ENCODE results near the gene TEKT5. TPM values are rescaled to one million over a fixed set of nuclear protein-coding genes. Genes with fewer than 3 reads are reported as not detected.
"Not testable (repeated sequence)": the region's sequence is repeated elsewhere in the genome, so short reads cannot be mapped to it uniquely, and the experiment has no call there.

TEKT5 gene
- total RNA-seq, 1 experiment from 2014 or later, result not detected

DNA sequence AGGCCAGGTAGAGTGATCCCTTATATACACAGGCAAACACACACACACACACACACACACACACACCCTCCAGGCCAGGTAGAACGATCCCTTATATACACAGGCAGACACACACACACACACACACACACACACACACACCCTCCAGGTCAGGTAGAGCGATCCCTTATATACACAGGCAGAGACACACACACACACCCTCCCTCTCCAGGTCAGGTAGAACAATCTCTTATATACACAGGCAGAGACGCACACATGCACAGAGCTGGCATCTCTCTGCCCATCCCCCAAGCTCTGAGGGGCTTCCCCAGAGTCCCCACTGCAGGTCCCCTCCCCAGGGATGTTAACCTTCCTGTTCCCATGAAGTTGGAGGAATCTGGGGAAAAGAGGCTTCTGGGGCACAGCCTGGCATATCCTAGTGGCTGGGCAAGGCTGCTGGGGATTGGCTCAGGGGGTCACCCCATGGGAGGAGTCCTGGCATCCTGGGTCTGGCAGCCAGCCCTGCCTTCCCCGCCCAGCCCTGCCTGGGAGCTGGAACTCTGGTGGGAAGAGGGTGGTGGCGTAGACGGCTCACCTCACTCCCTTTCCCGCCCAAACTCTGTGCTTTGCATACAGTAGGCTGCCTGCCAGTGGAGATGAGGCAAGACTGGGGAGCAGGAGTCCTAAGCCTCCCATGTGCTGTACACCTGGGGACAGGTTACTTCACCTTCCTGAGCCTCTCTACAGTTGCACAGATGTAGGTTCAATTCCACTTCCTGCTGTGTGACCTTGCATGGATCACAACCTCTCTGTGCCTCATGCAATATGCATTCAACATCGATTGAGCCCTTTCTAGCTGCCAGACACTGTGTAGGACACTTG is 41.8 kb downstream of the TEKT5 start:
- Histone ChIP-seq H3K27me3 (replicated peaks; ENCODE audit: insufficient read depth, low read depth, low read length, poor library complexity) (no peaks in the 10 kb centered on the region), H3K4me3 (ENCODE audit: low read depth, low read length, poor library complexity, severe bottlenecking) (peak overlapping the region; percentile 13), H3K36me3 (ENCODE audit: insufficient read depth, low read length, poor library complexity, severe bottlenecking) (no peaks in the 10 kb centered on the region), H3K4me1 (ENCODE audit: insufficient read depth, low read length, poor library complexity, severe bottlenecking) (peaks cover 24% of the 10 kb centered on the region), H3K9me3 (ENCODE audit: low read depth, low read length, poor library complexity, severe bottlenecking) (no peaks in the 10 kb centered on the region), H3K27ac (ENCODE audit: low read depth, low read length, poor library complexity, severe bottlenecking) (peak overlapping the region; percentile 18)
- DNase-seq (ENCODE audit: low spot score), result peak; percentile 72
- CTCF ChIA-PET, result no interaction called here
- intact Hi-C loops (cut with micrococcal nuclease; ENCODE audit: unreplicated experiment), result no loop called here
- BruUV-seq (replicated peaks), result no TSS peak
- POLR2A ChIA-PET (ENCODE audit: low non-redundant PET), result no interaction called here
- TF ChIP-seq EZH2 (IDR thresholded peaks at IDR 0.05; ENCODE audit: borderline replicate concordance, low read depth, low read length, poor library complexity, severe bottlenecking), result no peak
- TF ChIP-seq, protein P1, sequence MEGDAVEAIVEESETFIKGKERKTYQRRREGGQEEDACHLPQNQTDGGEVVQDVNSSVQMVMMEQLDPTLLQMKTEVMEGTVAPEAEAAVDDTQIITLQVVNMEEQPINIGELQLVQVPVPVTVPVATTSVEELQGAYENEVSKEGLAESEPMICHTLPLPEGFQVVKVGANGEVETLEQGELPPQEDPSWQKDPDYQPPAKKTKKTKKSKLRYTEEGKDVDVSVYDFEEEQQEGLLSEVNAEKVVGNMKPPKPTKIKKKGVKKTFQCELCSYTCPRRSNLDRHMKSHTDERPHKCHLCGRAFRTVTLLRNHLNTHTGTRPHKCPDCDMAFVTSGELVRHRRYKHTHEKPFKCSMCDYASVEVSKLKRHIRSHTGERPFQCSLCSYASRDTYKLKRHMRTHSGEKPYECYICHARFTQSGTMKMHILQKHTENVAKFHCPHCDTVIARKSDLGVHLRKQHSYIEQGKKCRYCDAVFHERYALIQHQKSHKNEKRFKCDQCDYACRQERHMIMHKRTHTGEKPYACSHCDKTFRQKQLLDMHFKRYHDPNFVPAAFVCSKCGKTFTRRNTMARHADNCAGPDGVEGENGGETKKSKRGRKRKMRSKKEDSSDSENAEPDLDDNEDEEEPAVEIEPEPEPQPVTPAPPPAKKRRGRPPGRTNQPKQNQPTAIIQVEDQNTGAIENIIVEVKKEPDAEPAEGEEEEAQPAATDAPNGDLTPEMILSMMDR (conservative IDR thresholded peaks at IDR 0.05; ENCODE audit: low read depth, low read length), result no peak

DNA sequence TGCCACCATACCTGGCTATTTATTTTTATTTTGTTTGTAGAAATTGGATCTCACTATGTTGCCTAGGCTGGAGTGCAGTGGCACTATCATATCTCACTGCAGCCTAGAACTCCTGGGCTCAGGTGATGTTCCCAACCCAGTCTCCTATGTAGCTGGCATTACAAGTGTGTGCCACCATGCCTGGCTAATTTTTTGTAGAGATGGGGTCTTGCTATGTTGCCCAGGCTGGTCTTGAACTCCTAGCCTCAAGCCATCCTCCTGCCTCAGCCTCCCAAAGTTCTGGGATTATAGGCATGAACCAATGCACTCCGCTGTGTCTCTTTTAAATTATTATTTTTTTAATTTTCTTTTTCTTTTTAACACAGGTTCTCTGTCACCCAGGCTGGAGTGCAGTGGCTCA is 45.6 kb downstream of the TEKT5 start:
- DNase-seq (ENCODE audit: low spot score); H3K27ac ChIP-seq (ENCODE audit: low read depth, low read length, poor library complexity, severe bottlenecking); POLR2A ChIA-PET (ENCODE audit: low non-redundant PET); H3K4me3 ChIP-seq (ENCODE audit: low read depth, low read length, poor library complexity, severe bottlenecking); H3K9me3 ChIP-seq (ENCODE audit: low read depth, low read length, poor library complexity, severe bottlenecking); H3K27me3 ChIP-seq (replicated peaks; ENCODE audit: insufficient read depth, low read depth, low read length, poor library complexity); CTCF ChIA-PET; H3K36me3 ChIP-seq (ENCODE audit: insufficient read depth, low read length, poor library complexity, severe bottlenecking); BruUV-seq (replicated peaks); intact Hi-C loops (cut with micrococcal nuclease; ENCODE audit: unreplicated experiment): not testable (repeated sequence)
- H3K4me1 ChIP-seq (ENCODE audit: insufficient read depth, low read length, poor library complexity, severe bottlenecking), result peaks cover 24% of the 10 kb centered on the region

DNA sequence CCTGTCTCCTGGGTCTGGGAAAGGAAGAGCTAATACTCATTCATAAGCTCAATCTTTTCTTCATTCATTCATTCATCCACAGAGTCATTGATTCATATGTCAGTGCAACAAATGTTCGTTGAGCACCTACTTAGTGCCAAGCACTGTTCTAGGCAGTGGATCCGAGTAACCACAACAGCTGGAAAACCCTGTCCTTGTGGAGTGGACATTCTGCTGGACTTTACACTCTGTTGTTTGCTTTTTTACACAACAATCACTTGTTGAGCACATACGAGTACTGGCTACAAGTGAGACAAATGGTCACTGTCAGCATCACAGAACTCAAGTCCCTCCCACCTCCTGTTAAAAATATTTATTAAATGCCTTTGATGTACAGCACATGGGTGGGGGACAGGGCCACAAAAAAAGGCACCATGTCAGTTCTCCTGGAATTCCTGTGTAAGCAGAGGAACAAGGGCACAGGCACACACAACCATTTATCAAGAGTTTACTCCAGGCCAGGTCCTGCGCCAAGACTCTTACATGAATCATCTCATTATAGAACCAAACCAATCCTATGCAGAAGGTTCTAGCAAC is 46.9 kb downstream of the TEKT5 start:
- POLR2A ChIA-PET (ENCODE audit: low non-redundant PET), result no interaction called here
- CTCF ChIA-PET, result no interaction called here
- Histone ChIP-seq H3K36me3 (ENCODE audit: insufficient read depth, low read length, poor library complexity, severe bottlenecking) (no peaks in the 10 kb centered on the region), H3K4me3 (ENCODE audit: low read depth, low read length, poor library complexity, severe bottlenecking) (no peak overlapping the region), H3K27ac (ENCODE audit: low read depth, low read length, poor library complexity, severe bottlenecking) (no peak overlapping the region), H3K4me1 (ENCODE audit: insufficient read depth, low read length, poor library complexity, severe bottlenecking) (peaks cover 15% of the 10 kb centered on the region), H3K27me3 (replicated peaks; ENCODE audit: insufficient read depth, low read depth, low read length, poor library complexity) (no peaks in the 10 kb centered on the region), H3K9me3 (ENCODE audit: low read depth, low read length, poor library complexity, severe bottlenecking) (no peaks in the 10 kb centered on the region)
- intact Hi-C loops (cut with micrococcal nuclease; ENCODE audit: unreplicated experiment), result no loop called here
- DNase-seq (ENCODE audit: low spot score), result no peak
- no peak for TF ChIP-seq EZH2 (IDR thresholded peaks at IDR 0.05; ENCODE audit: borderline replicate concordance, low read depth, low read length, poor library complexity, severe bottlenecking)
- TF ChIP-seq, protein P1 (conservative IDR thresholded peaks at IDR 0.05; ENCODE audit: low read depth, low read length), result no peak
- BruUV-seq (replicated peaks), result no TSS peak

Data from A673 (cell line).